LNCaP clone FGC (cell line): Measurements from ENCODE around the gene RARRES1.

ENCODE experiments used
- DNase-seq: peaks from one replicate; pipeline ENCODE4 v3.0.0-alpha.2; 2011; ENCODE audit warnings: low read depth
- H3K4me3 ChIP-seq: 2 replicates; pipeline ENCODE4 v1.5.1; 2011; ENCODE audit warnings: mild to moderate bottlenecking, low read depth, low read length, control low read depth
- TF ChIP-seq, protein P1 (sequence below): IDR thresholded peaks from 2 replicates; pipeline ENCODE4 v1.5.1; 2012; ENCODE audit warnings: mild to moderate bottlenecking; ENCODE audit not compliant: control insufficient read depth, insufficient read depth; ENCODE audit errors: extremely low read depth

The RARRES1 gene

DNA sequence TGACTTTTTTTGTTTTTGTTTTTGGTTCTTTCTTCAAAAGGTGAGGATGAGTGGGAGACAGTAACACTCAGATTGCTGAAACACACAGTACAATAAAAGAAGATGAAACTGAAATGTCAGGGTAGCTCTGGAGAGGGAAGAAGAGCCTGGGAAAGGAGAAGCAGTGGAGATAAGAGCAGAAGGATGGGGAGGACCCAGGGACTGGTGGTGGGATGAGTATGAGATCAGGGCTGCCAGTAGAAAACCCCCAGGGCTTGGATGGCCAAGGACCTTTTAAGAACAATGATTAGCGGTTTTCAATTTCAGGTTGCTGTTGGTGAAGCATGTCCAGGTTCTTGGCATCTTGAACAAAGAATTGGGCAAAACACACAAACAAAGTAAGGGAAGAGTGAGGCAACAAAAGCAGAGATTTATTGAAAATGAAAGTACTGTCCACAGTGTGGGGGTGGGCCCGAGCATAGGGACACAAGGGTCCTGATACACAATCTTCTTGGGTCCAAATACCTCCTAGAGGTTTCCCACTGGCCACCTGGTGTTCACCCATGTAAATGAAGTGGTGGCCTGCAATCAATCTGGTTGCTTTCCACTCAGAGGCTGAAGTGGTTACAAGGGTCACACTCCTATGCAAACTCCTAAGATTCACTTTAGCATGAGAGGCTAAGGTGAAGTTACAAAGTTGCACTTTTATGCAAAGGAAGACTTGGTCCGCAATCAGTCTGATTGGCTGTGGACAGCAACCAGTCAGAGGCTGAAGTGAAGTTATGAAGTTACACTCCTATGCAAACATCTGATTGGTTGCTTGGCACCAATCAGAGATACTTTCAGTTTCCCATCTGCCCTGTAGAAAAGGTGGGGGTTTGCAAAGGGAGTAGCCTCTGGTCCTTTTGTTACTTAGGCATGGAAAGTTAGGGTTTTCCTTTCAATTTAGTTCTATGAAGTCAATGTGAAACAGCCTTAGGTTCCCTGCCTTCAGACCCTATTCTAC, 43.5 kb upstream of the RARRES1 start:
- TF ChIP-seq, protein P1, sequence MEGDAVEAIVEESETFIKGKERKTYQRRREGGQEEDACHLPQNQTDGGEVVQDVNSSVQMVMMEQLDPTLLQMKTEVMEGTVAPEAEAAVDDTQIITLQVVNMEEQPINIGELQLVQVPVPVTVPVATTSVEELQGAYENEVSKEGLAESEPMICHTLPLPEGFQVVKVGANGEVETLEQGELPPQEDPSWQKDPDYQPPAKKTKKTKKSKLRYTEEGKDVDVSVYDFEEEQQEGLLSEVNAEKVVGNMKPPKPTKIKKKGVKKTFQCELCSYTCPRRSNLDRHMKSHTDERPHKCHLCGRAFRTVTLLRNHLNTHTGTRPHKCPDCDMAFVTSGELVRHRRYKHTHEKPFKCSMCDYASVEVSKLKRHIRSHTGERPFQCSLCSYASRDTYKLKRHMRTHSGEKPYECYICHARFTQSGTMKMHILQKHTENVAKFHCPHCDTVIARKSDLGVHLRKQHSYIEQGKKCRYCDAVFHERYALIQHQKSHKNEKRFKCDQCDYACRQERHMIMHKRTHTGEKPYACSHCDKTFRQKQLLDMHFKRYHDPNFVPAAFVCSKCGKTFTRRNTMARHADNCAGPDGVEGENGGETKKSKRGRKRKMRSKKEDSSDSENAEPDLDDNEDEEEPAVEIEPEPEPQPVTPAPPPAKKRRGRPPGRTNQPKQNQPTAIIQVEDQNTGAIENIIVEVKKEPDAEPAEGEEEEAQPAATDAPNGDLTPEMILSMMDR, result no peak
- DNase-seq, result no peak
- no peak overlapping the region for H3K4me3 ChIP-seq

DNA sequence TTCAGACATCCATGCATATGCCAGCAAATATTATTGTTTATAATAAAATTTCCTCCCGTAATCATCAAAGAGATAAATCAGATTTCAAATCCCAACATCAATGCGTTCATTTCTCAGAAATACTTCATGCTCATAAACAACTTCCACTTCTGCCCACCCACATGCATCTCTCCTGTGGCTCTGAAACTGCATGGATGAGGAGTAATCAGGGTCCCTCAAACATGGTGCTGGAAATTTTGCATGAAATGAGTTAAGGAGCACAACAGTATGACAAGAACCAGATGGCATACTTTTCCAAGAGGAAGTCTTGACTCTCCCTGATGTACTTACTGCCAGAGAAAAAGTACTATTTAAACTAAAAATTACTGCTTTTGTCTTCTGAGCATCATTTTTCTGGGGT, 42.7 kb upstream of the RARRES1 start:
- no peak for DNase-seq
- TF ChIP-seq, protein P1, result no peak
- H3K4me3 ChIP-seq, result no peak overlapping the region

DNA sequence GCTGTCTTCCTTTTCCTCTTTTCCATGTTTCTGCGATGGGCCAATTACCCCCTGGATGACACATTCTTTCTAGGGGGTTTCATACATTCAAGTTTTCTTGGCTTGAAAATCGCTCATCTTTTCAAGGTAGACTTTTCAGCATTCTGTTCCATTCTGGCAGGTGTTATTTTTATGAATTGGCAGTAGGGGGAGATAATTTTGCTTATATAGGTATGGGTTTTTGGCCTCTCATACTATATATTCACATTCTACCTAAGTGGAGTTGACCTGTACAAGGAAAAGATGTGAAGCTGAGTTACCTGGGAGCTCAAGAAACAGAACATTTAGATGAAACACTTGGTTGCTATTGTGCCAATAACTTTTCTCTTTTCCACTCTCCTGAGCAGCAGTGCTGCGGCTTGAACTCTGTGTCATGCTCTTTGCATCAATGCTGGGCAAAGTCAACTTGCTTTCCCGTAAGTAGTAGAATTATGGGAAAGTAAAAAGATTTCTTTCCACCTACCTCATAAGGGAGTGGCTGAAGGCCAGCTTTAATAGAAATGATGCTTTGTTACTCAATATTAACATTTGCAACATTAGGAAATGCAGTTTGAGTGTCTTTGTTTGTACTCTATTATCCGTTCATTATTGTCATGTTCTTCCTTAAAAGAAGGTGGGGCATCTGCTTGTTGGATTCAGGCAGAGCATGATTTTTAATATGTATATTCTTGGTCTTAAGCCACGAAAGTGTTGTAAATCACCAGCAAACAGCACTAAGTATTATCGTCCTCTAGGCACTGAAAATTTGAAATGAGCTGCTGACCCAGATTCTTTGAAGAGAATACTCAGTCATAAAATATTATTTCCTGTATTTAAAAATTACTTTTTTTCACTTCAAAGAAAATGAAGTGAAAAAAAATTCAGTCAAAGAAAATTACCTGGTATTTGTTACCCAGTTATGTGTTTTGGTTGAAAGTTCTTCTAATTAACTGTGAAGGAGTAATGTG, 41.9 kb upstream of the RARRES1 start:
- no peak for DNase-seq
- no peak overlapping the region for H3K4me3 ChIP-seq
- TF ChIP-seq, protein P1, result no peak

DNA sequence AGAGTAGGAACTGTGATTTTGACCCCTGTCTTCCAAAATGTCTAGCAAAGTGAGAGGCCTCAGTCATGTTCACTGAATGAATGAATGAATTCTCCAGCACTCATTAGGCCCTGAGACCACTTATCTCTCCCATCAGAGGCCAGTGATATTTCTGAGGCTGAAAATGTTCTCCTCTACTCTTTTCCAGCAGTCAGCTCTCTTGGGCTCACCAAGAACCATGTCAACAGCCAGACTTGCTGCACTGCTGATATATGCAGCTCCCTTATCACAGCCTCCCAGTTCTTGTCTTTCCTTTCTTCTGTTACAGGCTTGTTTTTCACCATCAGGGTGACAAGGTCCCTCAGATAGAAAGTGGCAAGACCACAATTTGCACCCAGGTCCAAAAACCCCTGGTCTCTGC, 40.9 kb upstream of the RARRES1 start:
- no peak for DNase-seq
- TF ChIP-seq, protein P1, result no peak

DNA sequence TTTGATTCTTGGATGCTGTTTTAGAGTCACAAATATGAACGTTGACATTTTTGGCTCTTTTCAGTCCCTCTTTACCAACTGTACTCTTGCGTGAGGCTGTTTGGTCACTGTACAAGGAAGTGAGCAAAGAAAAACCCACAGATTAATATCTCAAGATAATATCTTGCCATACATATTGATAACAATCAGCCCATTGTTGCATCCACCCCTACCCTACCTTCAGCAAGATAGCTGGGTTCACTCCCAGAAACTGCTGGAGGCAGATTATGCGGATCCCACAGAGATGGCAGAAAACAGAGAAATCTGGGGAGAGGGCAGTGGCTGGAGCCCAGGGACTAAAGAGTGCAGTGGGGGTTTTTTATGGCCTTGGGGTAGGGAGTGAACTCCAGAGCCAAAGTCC, 39.7 kb upstream of the RARRES1 start:
- H3K4me3 ChIP-seq, result no peak overlapping the region
- DNase-seq, result no peak
- TF ChIP-seq, protein P1, result no peak

More for the DNA sequence above, 40.9 kb upstream of the RARRES1 start:
- H3K4me3 ChIP-seq, result no peak overlapping the region

DNA sequence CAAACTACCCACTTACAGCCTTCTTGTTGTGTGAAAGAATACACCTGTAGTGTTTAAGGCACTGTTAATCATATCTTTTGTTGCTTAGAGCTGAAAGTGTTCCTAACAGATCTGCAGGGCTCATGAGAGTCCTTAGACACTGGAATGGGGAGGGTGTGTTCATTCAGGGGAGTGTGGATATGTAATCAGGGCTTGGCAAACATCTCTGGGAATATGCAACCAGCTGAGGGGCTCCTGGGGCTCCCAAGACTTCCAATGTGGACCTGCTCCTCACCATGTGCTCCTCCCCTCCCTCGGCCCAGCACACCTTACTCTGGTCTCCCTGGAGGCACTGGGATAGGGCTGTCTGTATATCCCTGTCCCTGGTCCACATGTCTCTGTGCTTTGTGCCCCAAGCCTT, 39.3 kb upstream of the RARRES1 start:
- DNase-seq, result no peak
- TF ChIP-seq, protein P1, result no peak
- no peak overlapping the region for H3K4me3 ChIP-seq
